Testis (tissue), 3 donors: ENCODE results near the gene MYRF. TPM values are rescaled to one million over a fixed set of nuclear protein-coding genes. Genes with fewer than 3 reads are reported as not detected.

Experiments
- DNase-seq: peaks from one replicate; pipeline ENCODE4 v3.0.0-alpha.2; 2019
- H3K27ac ChIP-seq, 2 donors: fragments of 200-600 bp; sonication (generic); one replicate each; pipeline ENCODE4 v1.5.1; 2019
- H3K27me3 ChIP-seq: fragments of 200-600 bp; sonication (generic); one replicate; pipeline ENCODE4 v1.5.1; 2019
- H3K36me3 ChIP-seq: fragments of 200-600 bp; sonication (generic); one replicate; pipeline ENCODE4 v1.5.1; 2017; ENCODE audit warnings: low read depth; ENCODE audit errors: missing control alignments
- H3K4me1 ChIP-seq: fragments of 200-600 bp; sonication (generic); one replicate; pipeline ENCODE4 v1.5.1; 2019
- H3K4me3 ChIP-seq, 2 donors: fragments of 200-600 bp; sonication (generic); one replicate each; pipeline ENCODE4 v1.5.1; 2017 to 2019
- H3K9me3 ChIP-seq: fragments of 200-600 bp; sonication (generic); one replicate; pipeline ENCODE4 v1.5.1; 2017
- POLR2A ChIP-seq: fragments of 450-650 bp; IDR thresholded peaks from one replicate; pipeline ENCODE4 v1.6.1; 2017; ENCODE audit warnings: antibody characterized with exemption, mild to moderate bottlenecking, moderate library complexity
- WGBS, 2 donors: methylation state at CpG; one replicate each; pipeline ENCODE4 v1.1.5; 2018; 5-methylcytosine and 5-hydroxymethylcytosine counted together
- intact Hi-C: fragments of 100-400 bp; cut with DNase I; formaldehyde crosslinking; loops from one replicate; pipeline ENCODE4 v1.15.1; 2023; ENCODE audit warnings: low total_unique reads
- polyA plus RNA-seq: library from polyadenylated mRNA; stranded (reverse); fragments of 350-450 nt; fragmentation: Illumina TruSeq; extraction: RNeasy Lipid Tissue Mini Kit (QIAGEN cat#74804); gene quantifications from one replicate; pipeline ENCODE4 v1.2.3, GENCODE V29; 2014; ENCODE audit warnings: low read depth, low replicate concordance; ENCODE audit not compliant: insufficient read depth
- total RNA-seq, 2 donors: library from RNA; depleted of rRNA; stranded (reverse); fragments of >200 nt; gene quantifications; one replicate each; pipeline ENCODE4 v1.2.3, GENCODE V29; 2016
- TF ChIP-seq, protein P1 (sequence below), 3 experiments: fragments of 450-650 bp in 2 of 3; fragments of 200-600 bp in 1 of 3; sonication (generic) in 1 of 3; IDR thresholded peaks; one replicate each; pipeline ENCODE4 v1.5.1; 2016 to 2019; ENCODE audit warnings: antibody characterized with exemption in 3 of 3, mild to moderate bottlenecking in 2 of 3, moderate library complexity in 1 of 3

The MYRF gene
- total and polyA plus RNA-seq, 3 donors from 2014 or later, result 9.2 to 15.2 (median 10.7) TPM

DNA sequence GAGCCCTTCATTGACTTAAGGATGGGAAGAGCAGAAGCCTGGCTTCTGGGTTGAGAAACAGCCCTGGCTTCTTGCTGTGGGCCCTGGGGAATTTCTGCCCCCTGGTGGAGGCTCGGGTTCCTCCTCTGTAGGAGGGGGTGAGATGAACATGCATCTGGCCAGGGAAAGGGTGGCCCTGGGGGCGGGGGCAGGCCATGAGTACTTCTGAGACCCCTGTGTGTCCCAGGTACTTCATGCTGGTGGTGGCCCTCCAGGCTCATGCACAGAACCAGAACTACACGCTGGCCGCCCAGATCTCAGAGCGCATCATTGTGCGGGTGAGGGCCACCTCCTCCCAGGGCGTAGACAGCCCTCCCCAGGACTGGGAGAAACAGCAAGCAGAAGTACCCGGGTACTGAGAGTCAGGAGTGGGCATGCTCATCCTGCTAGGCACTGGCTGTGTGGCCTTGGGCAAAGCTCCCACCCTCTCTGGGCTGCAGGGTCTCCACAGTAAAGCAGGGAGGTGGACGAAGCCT is 24.2 kb downstream of the MYRF start:
- TF ChIP-seq POLR2A, result no peak
- TF ChIP-seq, protein P1, sequence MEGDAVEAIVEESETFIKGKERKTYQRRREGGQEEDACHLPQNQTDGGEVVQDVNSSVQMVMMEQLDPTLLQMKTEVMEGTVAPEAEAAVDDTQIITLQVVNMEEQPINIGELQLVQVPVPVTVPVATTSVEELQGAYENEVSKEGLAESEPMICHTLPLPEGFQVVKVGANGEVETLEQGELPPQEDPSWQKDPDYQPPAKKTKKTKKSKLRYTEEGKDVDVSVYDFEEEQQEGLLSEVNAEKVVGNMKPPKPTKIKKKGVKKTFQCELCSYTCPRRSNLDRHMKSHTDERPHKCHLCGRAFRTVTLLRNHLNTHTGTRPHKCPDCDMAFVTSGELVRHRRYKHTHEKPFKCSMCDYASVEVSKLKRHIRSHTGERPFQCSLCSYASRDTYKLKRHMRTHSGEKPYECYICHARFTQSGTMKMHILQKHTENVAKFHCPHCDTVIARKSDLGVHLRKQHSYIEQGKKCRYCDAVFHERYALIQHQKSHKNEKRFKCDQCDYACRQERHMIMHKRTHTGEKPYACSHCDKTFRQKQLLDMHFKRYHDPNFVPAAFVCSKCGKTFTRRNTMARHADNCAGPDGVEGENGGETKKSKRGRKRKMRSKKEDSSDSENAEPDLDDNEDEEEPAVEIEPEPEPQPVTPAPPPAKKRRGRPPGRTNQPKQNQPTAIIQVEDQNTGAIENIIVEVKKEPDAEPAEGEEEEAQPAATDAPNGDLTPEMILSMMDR (IDR thresholded peaks at IDR 0.05), result peak; percentile 52 to 69 (median 64)
- DNase-seq, result peak; percentile 80
- Histone ChIP-seq H3K4me1 (peaks cover 18% of the 10 kb centered on the region), H3K4me3 (no peak overlapping the region), H3K9me3 (no peaks in the 10 kb centered on the region), H3K27me3 (no peaks in the 10 kb centered on the region), H3K27ac (peak overlapping the region in 1 of 2 donors; percentile 64), H3K36me3 (no peaks in the 10 kb centered on the region)
- 46% methylated on average over 5 to 8 of the region's 9 CpGs for WGBS, 2 donors
- intact Hi-C loops, result no loop called here

GRCh38 chr11:61777234-61778090 is 25.0 kb downstream of the MYRF start:
- peak overlapping the region; percentile 12 to 34 for H3K4me3 ChIP-seq
- TF ChIP-seq POLR2A, result no peak
- TF ChIP-seq, protein P1 (IDR thresholded peaks at IDR 0.05), result no peak
- no peaks in the 10 kb centered on the region for H3K27me3 ChIP-seq
- 32 to 77% methylated on average over 11 to 62 of the region's 67 CpGs for WGBS, 2 donors
- no peaks in the 10 kb centered on the region for H3K9me3 ChIP-seq
- H3K27ac ChIP-seq, result peak overlapping the region in 1 of 2 donors; percentile 64
- peak; percentile 82 for DNase-seq
- no peaks in the 10 kb centered on the region for H3K36me3 ChIP-seq
- intact Hi-C loops, result no loop called here
- H3K4me1 ChIP-seq, result peaks cover 18% of the 10 kb centered on the region

GRCh38 chr11:61778357-61778886 is 26.0 kb downstream of the MYRF start:
- TF ChIP-seq POLR2A, result no peak
- TF ChIP-seq, protein P1 (IDR thresholded peaks at IDR 0.05), result no peak
- Histone ChIP-seq H3K4me1 (peaks cover 18% of the 10 kb centered on the region), H3K36me3 (no peaks in the 10 kb centered on the region), H3K9me3 (no peaks in the 10 kb centered on the region), H3K4me3 (no peak overlapping the region), H3K27me3 (no peaks in the 10 kb centered on the region), H3K27ac (no peak overlapping the region)
- DNase-seq, result no peak
- 84 to 94% methylated on average over 2 to 11 of the region's 11 CpGs for WGBS, 2 donors
- intact Hi-C loops, result no loop called here

DNA sequence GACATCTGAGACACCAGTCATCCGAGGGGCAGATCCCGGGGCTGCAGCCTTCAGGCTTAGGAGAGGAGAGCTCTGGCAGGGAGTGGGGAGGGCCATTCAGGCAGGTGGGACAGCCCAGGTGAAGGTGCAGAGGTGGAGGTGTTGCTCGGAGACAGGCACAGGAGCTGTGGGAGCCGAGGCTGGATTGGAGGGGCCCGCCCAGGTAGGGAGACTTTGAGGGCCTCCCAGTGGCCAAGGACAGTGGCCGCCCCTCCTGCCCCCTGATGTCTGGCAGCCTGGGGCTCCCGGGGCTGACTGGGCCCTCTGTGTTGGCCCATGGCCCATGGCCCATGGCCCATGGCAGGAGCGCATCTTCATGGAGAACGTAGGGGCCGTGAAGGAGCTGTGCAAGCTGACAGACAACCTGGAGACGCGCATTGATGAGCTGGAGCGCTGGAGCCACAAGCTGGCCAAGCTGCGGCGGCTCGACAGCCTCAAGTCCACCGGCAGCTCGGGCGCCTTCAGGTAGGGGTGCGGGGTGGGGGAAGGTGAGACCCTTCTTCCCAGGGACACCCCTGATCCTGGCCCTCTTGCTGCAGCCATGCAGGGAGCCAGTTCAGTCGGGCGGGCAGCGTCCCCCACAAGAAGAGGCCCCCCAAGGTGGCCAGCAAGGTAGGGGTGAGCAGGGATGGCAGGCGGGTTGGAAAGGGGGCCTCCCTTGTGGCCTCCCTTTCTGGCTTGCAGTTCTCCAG is 26.6 kb downstream of the MYRF start:
- no peaks in the 10 kb centered on the region for H3K27me3 ChIP-seq
- peaks cover 18% of the 10 kb centered on the region for H3K4me1 ChIP-seq
- no peak overlapping the region for H3K4me3 ChIP-seq
- intact Hi-C loops, result no loop called here
- WGBS, 2 donors, result 90 to 92% methylated on average over 18 to 24 of the region's 24 CpGs
- H3K9me3 ChIP-seq, result no peaks in the 10 kb centered on the region
- H3K36me3 ChIP-seq, result no peaks in the 10 kb centered on the region
- no peak for DNase-seq
- TF ChIP-seq, protein P1 (IDR thresholded peaks at IDR 0.05), result no peak
- TF ChIP-seq POLR2A, result no peak
- no peak overlapping the region for H3K27ac ChIP-seq
